Ishikawa (cell line): ENCODE measurements around the gene EIF1AD.

ENCODE experiments used
- CEBPB ChIP-seq: IDR thresholded peaks from 2 replicates; pipeline ENCODE4 v1.6.1; 2012
- CREB1 ChIP-seq: IDR thresholded peaks from 2 replicates; pipeline ENCODE4 v1.6.1; 2012; ENCODE audit warnings: low read depth
- EGR1 ChIP-seq: IDR thresholded peaks from 2 replicates; pipeline ENCODE4 v1.6.1; 2012
- EP300 ChIP-seq: IDR thresholded peaks from 2 replicates; pipeline ENCODE4 v1.6.1; 2012; ENCODE audit warnings: borderline replicate concordance
- FOXM1 ChIP-seq: IDR thresholded peaks from 2 replicates; pipeline ENCODE4 v1.6.1; 2012; ENCODE audit warnings: low read depth, borderline replicate concordance
- NFIC ChIP-seq: IDR thresholded peaks from 2 replicates; pipeline ENCODE4 v1.6.1; 2012
- RAD21 ChIP-seq: IDR thresholded peaks from 2 replicates; pipeline ENCODE4 v1.6.1; 2012; ENCODE audit warnings: low read depth
- REST ChIP-seq: IDR thresholded peaks from 2 replicates; pipeline ENCODE4 v1.6.1; 2012; ENCODE audit warnings: low read depth, mild to moderate bottlenecking
- TAF1 ChIP-seq: IDR thresholded peaks from 2 replicates; pipeline ENCODE4 v1.6.1; 2012; ENCODE audit warnings: low read depth, mild to moderate bottlenecking
- TCF12 ChIP-seq: IDR thresholded peaks from 2 replicates; pipeline ENCODE4 v1.6.1; 2012; ENCODE audit warnings: low read depth
- TEAD4 ChIP-seq: IDR thresholded peaks from 2 replicates; pipeline ENCODE4 v1.6.1; 2012
- YY1 ChIP-seq: IDR thresholded peaks from 2 replicates; pipeline ENCODE4 v1.6.1; 2012; ENCODE audit warnings: low read depth
- ZBTB7A ChIP-seq: IDR thresholded peaks from 2 replicates; pipeline ENCODE4 v1.6.1; 2012; ENCODE audit warnings: low read depth
- TF ChIP-seq, protein P1 (sequence below): IDR thresholded peaks from 2 replicates; pipeline ENCODE4 v1.6.1; 2012
- TF ChIP-seq, protein P2 (sequence below): IDR thresholded peaks from 2 replicates; pipeline ENCODE4 v1.6.1; 2012

EIF1AD gene

GRCh38 chr11:65997286-65997685 lies 4.7 kb downstream of the EIF1AD start:
- TF ChIP-seq EP300 (no peak), REST (no peak), YY1 (no peak), NFIC (no peak), ZBTB7A (no peak)
- TF ChIP-seq, protein P1, sequence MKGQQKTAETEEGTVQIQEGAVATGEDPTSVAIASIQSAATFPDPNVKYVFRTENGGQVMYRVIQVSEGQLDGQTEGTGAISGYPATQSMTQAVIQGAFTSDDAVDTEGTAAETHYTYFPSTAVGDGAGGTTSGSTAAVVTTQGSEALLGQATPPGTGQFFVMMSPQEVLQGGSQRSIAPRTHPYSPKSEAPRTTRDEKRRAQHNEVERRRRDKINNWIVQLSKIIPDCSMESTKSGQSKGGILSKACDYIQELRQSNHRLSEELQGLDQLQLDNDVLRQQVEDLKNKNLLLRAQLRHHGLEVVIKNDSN: no peak

GRCh38 chr11:65992056-65992455 lies 9.9 kb downstream of the EIF1AD start:
- no peak for TF ChIP-seq TAF1
- no peak for TF ChIP-seq TCF12
- TF ChIP-seq, protein P2, sequence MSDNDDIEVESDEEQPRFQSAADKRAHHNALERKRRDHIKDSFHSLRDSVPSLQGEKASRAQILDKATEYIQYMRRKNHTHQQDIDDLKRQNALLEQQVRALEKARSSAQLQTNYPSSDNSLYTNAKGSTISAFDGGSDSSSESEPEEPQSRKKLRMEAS: no peak
- TF ChIP-seq EP300: no peak
- no peak for TF ChIP-seq NFIC
- TF ChIP-seq REST: no peak
- no peak for TF ChIP-seq EGR1
- no peak for TF ChIP-seq YY1
- TF ChIP-seq CREB1: no peak
- TF ChIP-seq FOXM1: no peak
- TF ChIP-seq, protein P1: no peak
- no peak for TF ChIP-seq ZBTB7A

GRCh38 chr11:65988791-65989592 lies 13.0 kb downstream of the EIF1AD start:
- TF ChIP-seq RAD21 (peak; percentile 97), CEBPB (no peak)

DNA sequence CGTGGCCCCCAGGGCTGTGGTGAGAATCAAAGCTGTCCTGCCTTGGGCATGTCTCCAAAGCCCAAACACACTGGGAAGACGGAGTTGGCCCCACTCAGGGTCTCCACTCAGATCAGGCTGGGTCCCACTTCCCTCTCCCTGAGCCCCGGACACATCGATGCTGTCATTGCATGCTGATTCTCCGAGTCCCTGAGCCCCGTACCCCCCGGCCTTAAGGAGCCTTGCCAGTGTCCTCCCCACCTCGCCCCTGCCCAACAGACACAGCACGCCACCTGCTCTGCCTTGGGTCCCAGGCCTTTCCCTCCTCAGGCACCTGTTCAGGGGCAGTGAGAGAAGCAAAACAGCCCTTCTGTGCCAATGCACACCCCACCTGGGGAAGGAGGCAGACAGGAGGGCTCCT lies 14.6 kb downstream of the EIF1AD start:
- no peak for TF ChIP-seq REST
- TF ChIP-seq, protein P2: no peak
- TF ChIP-seq EGR1: no peak
- no peak for TF ChIP-seq YY1
- TF ChIP-seq CREB1: no peak
- TF ChIP-seq TEAD4: no peak
- TF ChIP-seq, protein P1: no peak
- TF ChIP-seq NFIC: no peak
- TF ChIP-seq TAF1: no peak

DNA sequence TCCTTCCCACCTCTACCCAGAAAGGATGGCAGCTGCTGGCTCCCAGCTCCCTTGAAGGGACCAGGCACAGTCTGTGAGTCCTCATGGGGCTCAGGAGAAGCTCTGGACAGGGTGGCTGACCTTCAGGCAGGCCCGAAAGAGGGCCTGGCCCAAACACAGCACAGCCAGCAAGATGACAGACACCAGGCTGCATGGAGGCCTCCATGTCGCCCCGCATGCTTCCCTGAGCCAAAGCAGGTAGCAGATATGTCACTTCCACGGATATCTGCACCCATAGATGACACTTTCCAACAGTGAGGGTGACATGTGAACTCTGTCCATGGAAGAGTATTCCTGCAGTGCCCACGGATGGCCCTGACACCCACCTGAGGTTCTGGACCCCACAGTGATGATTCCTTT lies 18.4 kb downstream of the EIF1AD start:
- TF ChIP-seq CREB1 (no peak), TAF1 (no peak), YY1 (no peak), TEAD4 (no peak), EP300 (no peak)
- TF ChIP-seq, protein P2: no peak
